GM23338 (cell line): ENCODE results near the gene RNF150. TPM values are rescaled to one million over a fixed set of nuclear protein-coding genes. Genes with fewer than 3 reads are reported as not detected.

Experiments
- ATAC-seq: fragments of 200-7000 bp; cut with Tn5 transposase; 3 replicates; pipeline ENCODE4 v1.9.1; 2020
- DNase-seq: peaks from one replicate; pipeline ENCODE4 v3.0.0-alpha.2; 2015; ENCODE audit warnings: low spot score
- H2AFZ ChIP-seq: fragments of 200-600 bp; sonication (generic); 2 replicates; pipeline ENCODE4 v1.8.0; 2016; ENCODE audit warnings: antibody characterized with exemption, mild to moderate bottlenecking, moderate library complexity
- H3F3A ChIP-seq: fragments of 200-600 bp; sonication (generic); replicated peaks from 2 replicates; pipeline ENCODE4 v1.8.0; 2017; ENCODE audit warnings: antibody characterized with exemption, mixed run types, low read depth
- H3K27ac ChIP-seq: fragments of 200-600 bp; sonication (generic); 2 replicates; pipeline ENCODE4 v1.6.1; 2016; ENCODE audit warnings: low read depth
- H3K27me3 ChIP-seq: fragments of 200-600 bp; sonication (generic); 2 replicates; pipeline ENCODE4 v1.8.0; 2016; ENCODE audit warnings: mild to moderate bottlenecking, mixed run types, moderate library complexity; ENCODE audit not compliant: insufficient read depth
- H3K36me3 ChIP-seq: fragments of 200-600 bp; sonication (generic); 2 replicates; pipeline ENCODE4 v1.8.0; 2016; ENCODE audit warnings: mild to moderate bottlenecking; ENCODE audit not compliant: insufficient read depth
- H3K4me1 ChIP-seq: fragments of 200-600 bp; sonication (generic); 2 replicates; pipeline ENCODE4 v1.8.0; 2016; ENCODE audit warnings: mild to moderate bottlenecking, moderate library complexity; ENCODE audit not compliant: insufficient read depth
- H3K4me2 ChIP-seq: fragments of 200-600 bp; sonication (generic); 2 replicates; pipeline ENCODE4 v1.7.1; 2017; ENCODE audit warnings: mixed run types
- H3K4me3 ChIP-seq: fragments of 200-600 bp; sonication (generic); 2 replicates; pipeline ENCODE4 v1.6.1; 2016; ENCODE audit warnings: mixed run types
- H3K79me2 ChIP-seq: fragments of 200-600 bp; sonication (generic); replicated peaks from 2 replicates; pipeline ENCODE4 v1.8.0; 2017; ENCODE audit warnings: mild to moderate bottlenecking; ENCODE audit not compliant: insufficient read depth
- H3K9me2 ChIP-seq: fragments of 200-600 bp; sonication (generic); 2 replicates; pipeline ENCODE4 v1.8.0; 2017; ENCODE audit not compliant: insufficient read depth
- H4K20me1 ChIP-seq: fragments of 200-600 bp; sonication (generic); replicated peaks from 2 replicates; pipeline ENCODE4 v1.8.0; 2017; ENCODE audit warnings: mild to moderate bottlenecking; ENCODE audit not compliant: insufficient read depth
- H3K27ac Mint-ChIP-seq: 2 replicates; pipeline ENCODE4 v1.8.0; 2020; ENCODE audit warnings: inconsistent platforms, mild to moderate bottlenecking, moderate library complexity, mixed read lengths
- H3K27me3 Mint-ChIP-seq: 3 replicates; pipeline ENCODE4 v1.8.0; 2022; ENCODE audit warnings: low read depth, mild to moderate bottlenecking, moderate library complexity, mixed read lengths, inconsistent platforms; ENCODE audit not compliant: insufficient read depth, poor library complexity
- H3K36me3 Mint-ChIP-seq: 3 replicates; pipeline ENCODE4 v1.8.0; 2021; ENCODE audit warnings: low read depth, mild to moderate bottlenecking, inconsistent platforms, moderate library complexity, mixed read lengths
- H3K4me1 Mint-ChIP-seq: 3 replicates; pipeline ENCODE4 v1.8.0; 2020; ENCODE audit warnings: mild to moderate bottlenecking, inconsistent platforms, mixed read lengths
- H3K4me3 Mint-ChIP-seq: 3 replicates; pipeline ENCODE4 v1.8.0; 2021; ENCODE audit warnings: moderate library complexity, mild to moderate bottlenecking, inconsistent platforms, mixed read lengths
- H3K9me3 Mint-ChIP-seq: 3 replicates; pipeline ENCODE4 v1.8.0; 2020; ENCODE audit warnings: moderate library complexity, mild to moderate bottlenecking, inconsistent platforms, mixed read lengths
- CREB1 ChIP-seq: fragments of 250-450 bp; sonication (Bioruptor Pico); IDR thresholded peaks from 2 replicates; pipeline ENCODE4 v1.5.0; 2020; ENCODE audit warnings: low read depth, mild to moderate bottlenecking, moderate library complexity
- EZH2 ChIP-seq: fragments of 200-600 bp; sonication (generic); IDR thresholded peaks from one replicate; pipeline ENCODE4 v1.8.0; 2017; ENCODE audit warnings: antibody characterized with exemption, mild to moderate bottlenecking, low read depth; ENCODE audit not compliant: unreplicated experiment
- EZH2phosphoT487 ChIP-seq: fragments of 200-600 bp; sonication (generic); IDR thresholded peaks from one replicate; pipeline ENCODE4 v1.8.1; 2018; ENCODE audit warnings: antibody characterized with exemption; ENCODE audit not compliant: unreplicated experiment
- JUNB ChIP-seq: IDR thresholded peaks from one replicate; pipeline ENCODE4 v1.6.1; 2016; ENCODE audit warnings: antibody characterized with exemption; ENCODE audit not compliant: unreplicated experiment
- NANOG ChIP-seq: IDR thresholded peaks from 2 replicates; pipeline ENCODE4 v1.6.1; 2016; ENCODE audit warnings: antibody characterized with exemption, borderline replicate concordance
- POLR2AphosphoS5 ChIP-seq: IDR thresholded peaks from 2 replicates; pipeline ENCODE4 v1.6.1; 2016; ENCODE audit warnings: antibody characterized with exemption, low read depth
- STAT1 ChIP-seq: IDR thresholded peaks from one replicate; pipeline ENCODE4 v1.6.1; 2016; ENCODE audit warnings: antibody characterized with exemption; ENCODE audit not compliant: unreplicated experiment
- ZNF114 ChIP-seq: fragments of 250-450 bp; sonication (Bioruptor Pico); IDR thresholded peaks from 2 replicates; pipeline ENCODE4 v1.5.0; 2020; ENCODE audit warnings: mild to moderate bottlenecking, moderate library complexity
- ZNF331 ChIP-seq: fragments of 250-450 bp; sonication (Bioruptor Pico); IDR thresholded peaks from 2 replicates; pipeline ENCODE4 v1.5.0; 2020; ENCODE audit warnings: low read depth, mild to moderate bottlenecking, moderate library complexity
- polyA plus RNA-seq: library from polyadenylated mRNA; unstranded; fragments of >200 nt; fragmentation: Nextera tagmentation; extraction: Ambion mirVana; gene quantifications from 2 replicates; pipeline ENCODE4 v1.2.1, GENCODE V29; 2016
- total RNA-seq: library from RNA; depleted of rRNA; stranded (reverse); fragments of >200 nt; shearing (Covaris generic); gene quantifications from 2 replicates; pipeline ENCODE4 v1.2.3, GENCODE V29; 2014
- TF ChIP-seq, protein P1 (sequence below): IDR thresholded peaks from one replicate; pipeline ENCODE4 v1.6.1; 2018; ENCODE audit warnings: antibody characterized with exemption; ENCODE audit not compliant: unreplicated experiment
- TF ChIP-seq, protein P2 (sequence below): fragments of 250-450 bp; sonication (Bioruptor Pico); IDR thresholded peaks from 2 replicates; pipeline ENCODE4 v1.5.0; 2020; ENCODE audit warnings: mild to moderate bottlenecking, moderate library complexity
- TF ChIP-seq, protein P3 (sequence below), 2 experiments: fragments of 200-600 bp in 1 of 2; sonication (generic) in 1 of 2; conservative IDR thresholded peaks; 2 replicates each; pipeline versions ENCODE4 v1.5.1 to v1.6.1; 2016 to 2017; ENCODE audit warnings: antibody characterized with exemption in 2 of 2, low read depth in 2 of 2, mild to moderate bottlenecking in 2 of 2, moderate library complexity in 1 of 2
- TF ChIP-seq, protein P4 (sequence below): IDR thresholded peaks from 2 replicates; pipeline ENCODE4 v1.6.1; 2016; ENCODE audit warnings: antibody characterized with exemption

RNF150 gene
- total and polyA plus RNA-seq, 2 experiments from 2014 or later: 1.3 to 6.1 TPM

DNA sequence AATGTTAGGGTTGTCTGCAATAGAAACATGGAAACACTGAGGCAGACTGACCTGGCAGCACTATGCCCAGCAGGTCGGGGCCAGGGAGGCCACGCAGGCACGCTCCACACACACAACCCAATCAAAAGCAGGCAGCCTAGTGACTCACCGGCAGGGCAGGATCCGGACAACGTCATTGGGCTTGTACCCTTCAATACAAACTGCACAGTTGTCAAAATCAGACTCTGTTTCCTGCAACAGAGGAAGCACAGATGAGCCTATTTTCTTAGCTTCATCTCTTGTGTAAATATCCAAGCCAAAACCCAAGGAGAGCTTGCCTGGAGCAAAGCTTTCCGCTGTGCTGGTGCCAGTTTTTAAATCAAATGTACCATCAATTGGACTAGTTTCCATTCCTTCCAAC, 185.8 kb downstream of the RNF150 start:
- H3K4me2 ChIP-seq: no peak overlapping the region
- Mint-ChIP-seq H3K36me3 (no peaks in the 10 kb centered on the region), H3K4me3 (no peak overlapping the region), H3K27me3 (no peaks in the 10 kb centered on the region), H3K4me1 (peaks cover 2% of the 10 kb centered on the region; the same call in 2 of the 3 replicates), H3K9me3 (no peaks in the 10 kb centered on the region), H3K27ac (no peak overlapping the region; the same call in 1 of the 2 replicates)
- H3K27me3 ChIP-seq: no peaks in the 10 kb centered on the region
- H3F3A ChIP-seq: no peaks in the 10 kb centered on the region
- TF ChIP-seq EZH2 (no peak), EZH2phosphoT487 (no peak), ZNF331 (no peak), ZNF114 (CRISPR knock-in tag) (no peak), NANOG (no peak), STAT1 (no peak), JUNB (no peak), POLR2AphosphoS5 (no peak), CREB1 (CRISPR knock-in tag) (no peak)
- TF ChIP-seq, protein P1, sequence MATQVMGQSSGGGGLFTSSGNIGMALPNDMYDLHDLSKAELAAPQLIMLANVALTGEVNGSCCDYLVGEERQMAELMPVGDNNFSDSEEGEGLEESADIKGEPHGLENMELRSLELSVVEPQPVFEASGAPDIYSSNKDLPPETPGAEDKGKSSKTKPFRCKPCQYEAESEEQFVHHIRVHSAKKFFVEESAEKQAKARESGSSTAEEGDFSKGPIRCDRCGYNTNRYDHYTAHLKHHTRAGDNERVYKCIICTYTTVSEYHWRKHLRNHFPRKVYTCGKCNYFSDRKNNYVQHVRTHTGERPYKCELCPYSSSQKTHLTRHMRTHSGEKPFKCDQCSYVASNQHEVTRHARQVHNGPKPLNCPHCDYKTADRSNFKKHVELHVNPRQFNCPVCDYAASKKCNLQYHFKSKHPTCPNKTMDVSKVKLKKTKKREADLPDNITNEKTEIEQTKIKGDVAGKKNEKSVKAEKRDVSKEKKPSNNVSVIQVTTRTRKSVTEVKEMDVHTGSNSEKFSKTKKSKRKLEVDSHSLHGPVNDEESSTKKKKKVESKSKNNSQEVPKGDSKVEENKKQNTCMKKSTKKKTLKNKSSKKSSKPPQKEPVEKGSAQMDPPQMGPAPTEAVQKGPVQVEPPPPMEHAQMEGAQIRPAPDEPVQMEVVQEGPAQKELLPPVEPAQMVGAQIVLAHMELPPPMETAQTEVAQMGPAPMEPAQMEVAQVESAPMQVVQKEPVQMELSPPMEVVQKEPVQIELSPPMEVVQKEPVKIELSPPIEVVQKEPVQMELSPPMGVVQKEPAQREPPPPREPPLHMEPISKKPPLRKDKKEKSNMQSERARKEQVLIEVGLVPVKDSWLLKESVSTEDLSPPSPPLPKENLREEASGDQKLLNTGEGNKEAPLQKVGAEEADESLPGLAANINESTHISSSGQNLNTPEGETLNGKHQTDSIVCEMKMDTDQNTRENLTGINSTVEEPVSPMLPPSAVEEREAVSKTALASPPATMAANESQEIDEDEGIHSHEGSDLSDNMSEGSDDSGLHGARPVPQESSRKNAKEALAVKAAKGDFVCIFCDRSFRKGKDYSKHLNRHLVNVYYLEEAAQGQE: no peak
- TF ChIP-seq, protein P2, sequence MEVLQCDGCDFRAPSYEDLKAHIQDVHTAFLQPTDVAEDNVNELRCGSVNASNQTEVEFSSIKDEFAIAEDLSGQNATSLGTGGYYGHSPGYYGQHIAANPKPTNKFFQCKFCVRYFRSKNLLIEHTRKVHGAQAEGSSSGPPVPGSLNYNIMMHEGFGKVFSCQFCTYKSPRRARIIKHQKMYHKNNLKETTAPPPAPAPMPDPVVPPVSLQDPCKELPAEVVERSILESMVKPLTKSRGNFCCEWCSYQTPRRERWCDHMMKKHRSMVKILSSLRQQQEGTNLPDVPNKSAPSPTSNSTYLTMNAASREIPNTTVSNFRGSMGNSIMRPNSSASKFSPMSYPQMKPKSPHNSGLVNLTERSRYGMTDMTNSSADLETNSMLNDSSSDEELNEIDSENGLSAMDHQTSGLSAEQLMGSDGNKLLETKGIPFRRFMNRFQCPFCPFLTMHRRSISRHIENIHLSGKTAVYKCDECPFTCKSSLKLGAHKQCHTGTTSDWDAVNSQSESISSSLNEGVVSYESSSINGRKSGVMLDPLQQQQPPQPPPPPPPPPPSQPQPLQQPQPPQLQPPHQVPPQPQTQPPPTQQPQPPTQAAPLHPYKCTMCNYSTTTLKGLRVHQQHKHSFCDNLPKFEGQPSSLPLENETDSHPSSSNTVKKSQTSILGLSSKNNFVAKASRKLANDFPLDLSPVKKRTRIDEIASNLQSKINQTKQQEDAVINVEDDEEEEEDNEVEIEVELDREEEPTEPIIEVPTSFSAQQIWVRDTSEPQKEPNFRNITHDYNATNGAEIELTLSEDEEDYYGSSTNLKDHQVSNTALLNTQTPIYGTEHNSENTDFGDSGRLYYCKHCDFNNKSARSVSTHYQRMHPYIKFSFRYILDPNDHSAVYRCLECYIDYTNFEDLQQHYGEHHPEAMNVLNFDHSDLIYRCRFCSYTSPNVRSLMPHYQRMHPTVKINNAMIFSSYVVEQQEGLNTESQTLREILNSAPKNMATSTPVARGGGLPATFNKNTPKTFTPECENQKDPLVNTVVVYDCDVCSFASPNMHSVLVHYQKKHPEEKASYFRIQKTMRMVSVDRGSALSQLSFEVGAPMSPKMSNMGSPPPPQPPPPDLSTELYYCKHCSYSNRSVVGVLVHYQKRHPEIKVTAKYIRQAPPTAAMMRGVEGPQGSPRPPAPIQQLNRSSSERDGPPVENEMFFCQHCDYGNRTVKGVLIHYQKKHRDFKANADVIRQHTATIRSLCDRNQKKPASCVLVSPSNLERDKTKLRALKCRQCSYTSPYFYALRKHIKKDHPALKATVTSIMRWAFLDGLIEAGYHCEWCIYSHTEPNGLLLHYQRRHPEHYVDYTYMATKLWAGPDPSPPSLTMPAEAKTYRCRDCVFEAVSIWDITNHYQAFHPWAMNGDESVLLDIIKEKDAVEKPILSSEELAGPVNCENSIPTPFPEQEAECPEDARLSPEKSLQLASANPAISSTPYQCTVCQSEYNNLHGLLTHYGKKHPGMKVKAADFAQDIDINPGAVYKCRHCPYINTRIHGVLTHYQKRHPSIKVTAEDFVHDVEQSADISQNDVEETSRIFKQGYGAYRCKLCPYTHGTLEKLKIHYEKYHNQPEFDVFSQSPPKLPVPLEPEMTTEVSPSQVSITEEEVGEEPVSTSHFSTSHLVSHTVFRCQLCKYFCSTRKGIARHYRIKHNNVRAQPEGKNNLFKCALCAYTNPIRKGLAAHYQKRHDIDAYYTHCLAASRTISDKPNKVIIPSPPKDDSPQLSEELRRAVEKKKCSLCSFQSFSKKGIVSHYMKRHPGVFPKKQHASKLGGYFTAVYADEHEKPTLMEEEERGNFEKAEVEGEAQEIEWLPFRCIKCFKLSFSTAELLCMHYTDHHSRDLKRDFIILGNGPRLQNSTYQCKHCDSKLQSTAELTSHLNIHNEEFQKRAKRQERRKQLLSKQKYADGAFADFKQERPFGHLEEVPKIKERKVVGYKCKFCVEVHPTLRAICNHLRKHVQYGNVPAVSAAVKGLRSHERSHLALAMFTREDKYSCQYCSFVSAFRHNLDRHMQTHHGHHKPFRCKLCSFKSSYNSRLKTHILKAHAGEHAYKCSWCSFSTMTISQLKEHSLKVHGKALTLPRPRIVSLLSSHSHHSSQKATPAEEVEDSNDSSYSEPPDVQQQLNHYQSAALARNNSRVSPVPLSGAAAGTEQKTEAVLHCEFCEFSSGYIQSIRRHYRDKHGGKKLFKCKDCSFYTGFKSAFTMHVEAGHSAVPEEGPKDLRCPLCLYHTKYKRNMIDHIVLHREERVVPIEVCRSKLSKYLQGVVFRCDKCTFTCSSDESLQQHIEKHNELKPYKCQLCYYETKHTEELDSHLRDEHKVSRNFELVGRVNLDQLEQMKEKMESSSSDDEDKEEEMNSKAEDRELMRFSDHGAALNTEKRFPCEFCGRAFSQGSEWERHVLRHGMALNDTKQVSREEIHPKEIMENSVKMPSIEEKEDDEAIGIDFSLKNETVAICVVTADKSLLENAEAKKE (CRISPR knock-in tag): no peak
- TF ChIP-seq, protein P3, sequence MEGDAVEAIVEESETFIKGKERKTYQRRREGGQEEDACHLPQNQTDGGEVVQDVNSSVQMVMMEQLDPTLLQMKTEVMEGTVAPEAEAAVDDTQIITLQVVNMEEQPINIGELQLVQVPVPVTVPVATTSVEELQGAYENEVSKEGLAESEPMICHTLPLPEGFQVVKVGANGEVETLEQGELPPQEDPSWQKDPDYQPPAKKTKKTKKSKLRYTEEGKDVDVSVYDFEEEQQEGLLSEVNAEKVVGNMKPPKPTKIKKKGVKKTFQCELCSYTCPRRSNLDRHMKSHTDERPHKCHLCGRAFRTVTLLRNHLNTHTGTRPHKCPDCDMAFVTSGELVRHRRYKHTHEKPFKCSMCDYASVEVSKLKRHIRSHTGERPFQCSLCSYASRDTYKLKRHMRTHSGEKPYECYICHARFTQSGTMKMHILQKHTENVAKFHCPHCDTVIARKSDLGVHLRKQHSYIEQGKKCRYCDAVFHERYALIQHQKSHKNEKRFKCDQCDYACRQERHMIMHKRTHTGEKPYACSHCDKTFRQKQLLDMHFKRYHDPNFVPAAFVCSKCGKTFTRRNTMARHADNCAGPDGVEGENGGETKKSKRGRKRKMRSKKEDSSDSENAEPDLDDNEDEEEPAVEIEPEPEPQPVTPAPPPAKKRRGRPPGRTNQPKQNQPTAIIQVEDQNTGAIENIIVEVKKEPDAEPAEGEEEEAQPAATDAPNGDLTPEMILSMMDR (conservative IDR thresholded peaks at IDR 0.05; ENCODE audit: low read depth in 2 of 2): no peak
- TF ChIP-seq, protein P4, sequence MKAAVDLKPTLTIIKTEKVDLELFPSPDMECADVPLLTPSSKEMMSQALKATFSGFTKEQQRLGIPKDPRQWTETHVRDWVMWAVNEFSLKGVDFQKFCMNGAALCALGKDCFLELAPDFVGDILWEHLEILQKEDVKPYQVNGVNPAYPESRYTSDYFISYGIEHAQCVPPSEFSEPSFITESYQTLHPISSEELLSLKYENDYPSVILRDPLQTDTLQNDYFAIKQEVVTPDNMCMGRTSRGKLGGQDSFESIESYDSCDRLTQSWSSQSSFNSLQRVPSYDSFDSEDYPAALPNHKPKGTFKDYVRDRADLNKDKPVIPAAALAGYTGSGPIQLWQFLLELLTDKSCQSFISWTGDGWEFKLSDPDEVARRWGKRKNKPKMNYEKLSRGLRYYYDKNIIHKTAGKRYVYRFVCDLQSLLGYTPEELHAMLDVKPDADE: no peak
- no peaks in the 10 kb centered on the region for H3K36me3 ChIP-seq
- H3K4me1 ChIP-seq: peaks cover 2% of the 10 kb centered on the region; the same call in 1 of the 2 replicates
- no peaks in the 10 kb centered on the region for H4K20me1 ChIP-seq
- no peaks in the 10 kb centered on the region for H3K79me2 ChIP-seq
- no peak overlapping the region for H3K27ac ChIP-seq
- H2AFZ ChIP-seq: no peak overlapping the region
- ATAC-seq: no peak
- H3K9me2 ChIP-seq: no peaks in the 10 kb centered on the region
- no peak for DNase-seq
- no peak overlapping the region for H3K4me3 ChIP-seq
